Activated CD4-positive, alpha-beta T cell treated with anti-CD3 and anti-CD28 coated beads, Interleukin-2, amount 50 U/mL, for 24 hours (primary cell): ENCODE data around the gene FOXP2.
"Not testable (repeated sequence)": the region's sequence is repeated elsewhere in the genome, so short reads cannot be mapped to it uniquely, and the experiment has no call there.

Experiments
- DNase-seq, 2 donors: peaks; one replicate each; pipeline ENCODE4 v3.0.0-alpha.2; 2020; ENCODE audit warnings: low read depth in 1 of 2, low spot score in 1 of 2

The FOXP2 gene

GRCh38 chr7:114419441-114420272 lies 5.0 kb downstream of the FOXP2 start:
- DNase-seq = no peak

GRCh38 chr7:114422507-114423501 lies 8.2 kb downstream of the FOXP2 start:
- DNase-seq = no peak

- DNase-seq = no peak
These were observed 11.8 kb downstream of the FOXP2 start for GRCh38 chr7:114426382-114426781.

- no peak for DNase-seq
These were observed 12.2 kb downstream of the FOXP2 start for GRCh38 chr7:114426824-114427223.

- DNase-seq = no peak
These were observed 13.6 kb downstream of the FOXP2 start for GRCh38 chr7:114428211-114428610.

GRCh38 chr7:114431189-114431588 lies 16.6 kb downstream of the FOXP2 start:
- no peak for DNase-seq

DNA sequence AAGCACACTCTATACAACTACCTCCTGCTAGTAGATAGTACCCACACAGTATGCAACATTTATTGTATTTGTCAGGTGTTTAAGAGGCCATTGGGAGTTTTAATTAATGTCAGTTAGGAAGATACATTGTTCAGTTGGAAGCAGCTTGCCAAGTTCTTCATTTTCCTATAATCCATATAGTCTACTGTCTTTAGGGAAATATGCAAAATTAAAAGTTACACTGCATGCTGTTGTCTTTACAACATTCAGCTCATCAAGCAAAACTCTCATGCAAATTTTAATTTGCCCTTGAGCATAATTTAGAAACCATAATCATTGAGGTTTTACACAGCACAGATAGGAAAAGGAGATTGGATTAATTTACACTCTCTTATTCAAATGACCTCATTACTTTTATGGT lies 17.4 kb downstream of the FOXP2 start:
- no peak for DNase-seq

DNA sequence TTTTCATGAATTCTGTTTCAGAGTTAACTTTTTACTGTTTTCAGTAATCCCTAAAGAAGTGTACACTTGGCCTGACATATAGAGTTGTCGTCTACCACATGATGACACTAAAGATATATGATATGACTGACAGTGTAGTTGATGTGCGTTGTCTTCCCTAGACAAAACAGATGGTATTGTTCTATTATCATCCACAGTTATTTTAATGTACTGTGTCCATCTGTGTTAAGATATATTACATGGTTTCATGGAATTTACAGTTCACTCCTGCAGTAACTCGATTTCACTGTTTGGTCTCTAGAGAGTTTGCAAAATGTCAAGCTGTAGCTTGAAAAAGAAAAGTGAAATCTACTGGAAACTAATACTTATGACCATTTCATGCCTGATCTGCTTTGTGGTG lies 18.1 kb downstream of the FOXP2 start:
- DNase-seq = no peak

GRCh38 chr7:114439581-114439980 lies 25.0 kb downstream of the FOXP2 start:
- no peak for DNase-seq

DNA sequence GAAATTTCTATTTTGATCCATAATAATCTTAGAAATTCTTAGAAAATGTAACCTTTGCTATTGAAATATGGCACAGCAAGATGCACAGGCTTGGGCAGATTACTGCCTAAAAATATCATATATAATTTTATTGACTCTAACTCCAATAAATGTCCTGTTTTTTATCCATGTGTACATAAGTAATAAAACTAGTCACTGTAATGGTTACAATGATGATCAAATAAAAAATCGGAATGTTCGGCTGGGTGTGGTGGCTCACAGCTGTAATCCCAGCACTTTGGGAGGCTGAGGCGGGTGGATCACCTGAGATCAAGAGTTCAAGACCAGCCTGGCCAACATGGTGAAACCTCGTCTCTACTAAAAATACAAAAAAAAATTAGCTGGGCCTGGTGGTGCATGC lies 26.3 kb downstream of the FOXP2 start:
- not testable (repeated sequence) for DNase-seq

DNA sequence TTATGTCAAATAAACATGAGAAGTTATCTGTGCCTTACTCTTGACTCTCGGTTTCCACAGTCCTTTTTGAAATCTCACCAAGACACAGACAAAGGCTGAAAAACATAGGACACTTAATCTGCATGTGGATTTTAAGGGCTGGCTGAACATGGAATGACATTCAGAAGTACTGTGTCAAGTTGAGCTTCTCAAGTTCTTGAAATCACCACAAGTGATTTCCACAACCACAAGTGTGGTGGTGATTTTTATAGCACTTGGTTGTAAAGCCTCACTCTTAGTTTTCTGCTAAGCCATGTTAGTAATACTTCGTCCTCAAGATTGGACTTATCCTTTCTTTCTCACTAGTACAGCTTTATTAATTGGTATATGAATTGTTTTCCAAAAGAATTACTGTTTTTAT lies 29.6 kb downstream of the FOXP2 start:
- DNase-seq = no peak

GRCh38 chr7:114450431-114450830 lies 35.8 kb downstream of the FOXP2 start:
- no peak for DNase-seq

DNA sequence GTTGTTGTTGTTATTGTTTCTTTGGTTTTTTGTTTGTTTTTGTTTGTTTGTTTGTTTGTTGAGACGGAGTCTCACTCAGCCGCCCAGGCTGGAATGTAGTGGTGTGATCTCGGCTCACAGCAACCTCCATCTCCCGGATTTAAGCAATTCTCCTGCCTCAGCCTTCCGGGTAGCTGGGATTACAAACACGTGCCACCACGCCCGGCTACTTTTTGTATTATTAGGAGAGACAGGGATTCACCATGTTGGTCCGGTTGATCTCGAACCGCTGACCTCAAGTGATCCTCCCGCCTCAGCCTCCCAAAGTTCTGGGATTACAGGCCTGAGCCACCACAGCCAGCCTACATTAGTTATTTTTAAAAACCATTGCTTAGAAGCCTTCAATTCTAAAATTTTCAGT lies 45.0 kb downstream of the FOXP2 start:
- no peak for DNase-seq

- no peak for DNase-seq
These were observed 45.4 kb downstream of the FOXP2 start for GRCh38 chr7:114460021-114460420.

DNA sequence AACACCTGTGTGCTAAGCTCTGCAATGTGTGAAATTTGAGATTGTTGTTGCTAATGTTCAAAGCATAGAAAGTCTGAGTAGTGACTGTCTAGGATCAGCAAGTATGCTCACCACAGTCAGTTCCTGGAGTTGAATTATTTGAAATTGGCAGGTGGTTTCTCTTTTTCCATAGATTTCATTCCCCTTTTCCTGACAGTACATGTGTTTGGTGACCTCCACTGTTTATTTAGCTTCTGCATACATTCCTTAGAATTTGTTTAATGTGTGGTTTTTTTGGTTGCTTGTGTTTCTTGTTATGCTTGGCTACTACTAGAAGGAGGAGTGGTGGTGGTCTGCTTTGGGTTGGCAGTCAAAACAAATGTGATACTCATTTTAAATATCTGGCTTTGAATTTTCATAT lies 52.3 kb downstream of the FOXP2 start:
- DNase-seq = no peak

- no peak for DNase-seq
These were observed 54.2 kb downstream of the FOXP2 start for GRCh38 chr7:114468844-114469243.

GRCh38 chr7:114472896-114473512 lies 58.4 kb downstream of the FOXP2 start:
- DNase-seq = no peak

- DNase-seq = no peak
These were observed 63.8 kb downstream of the FOXP2 start for GRCh38 chr7:114478384-114478783.

DNA sequence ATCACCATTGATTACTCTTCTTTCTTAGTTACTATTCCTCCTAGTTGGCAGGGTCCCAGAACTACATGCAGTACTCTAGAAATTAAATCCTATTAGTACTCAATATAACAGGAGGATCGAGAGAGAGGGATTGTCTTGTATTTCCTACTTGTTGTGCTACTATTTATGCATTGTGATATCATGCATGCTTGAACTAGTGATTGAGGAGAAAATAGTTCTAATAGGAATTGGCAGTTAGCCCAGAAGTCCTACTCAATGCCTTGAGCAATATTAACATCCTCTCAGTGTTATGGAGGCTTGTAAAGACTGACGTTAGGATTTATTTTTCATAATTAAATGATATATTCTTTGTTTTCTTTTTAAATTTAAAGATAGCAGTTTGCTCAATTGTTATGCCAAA lies 67.4 kb downstream of the FOXP2 start:
- DNase-seq = no peak

DNA sequence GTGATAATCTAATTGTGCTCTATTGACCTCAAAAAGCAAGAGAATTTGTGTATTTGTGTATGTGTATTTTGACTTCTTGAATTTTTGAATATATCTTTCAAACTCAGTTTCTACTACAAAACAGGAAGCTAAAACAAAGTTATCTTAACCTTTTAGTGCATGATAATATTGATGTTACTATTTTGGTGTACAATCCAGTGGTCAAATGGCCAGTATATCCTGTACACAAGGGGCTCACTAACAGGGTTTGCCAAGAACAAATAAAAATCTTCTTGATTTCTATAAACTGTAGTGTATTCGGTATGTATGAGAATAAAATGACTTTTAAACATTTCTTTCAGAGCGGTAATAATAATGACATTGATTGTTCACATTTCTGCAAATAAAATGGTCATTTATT lies 69.6 kb downstream of the FOXP2 start:
- no peak for DNase-seq

DNA sequence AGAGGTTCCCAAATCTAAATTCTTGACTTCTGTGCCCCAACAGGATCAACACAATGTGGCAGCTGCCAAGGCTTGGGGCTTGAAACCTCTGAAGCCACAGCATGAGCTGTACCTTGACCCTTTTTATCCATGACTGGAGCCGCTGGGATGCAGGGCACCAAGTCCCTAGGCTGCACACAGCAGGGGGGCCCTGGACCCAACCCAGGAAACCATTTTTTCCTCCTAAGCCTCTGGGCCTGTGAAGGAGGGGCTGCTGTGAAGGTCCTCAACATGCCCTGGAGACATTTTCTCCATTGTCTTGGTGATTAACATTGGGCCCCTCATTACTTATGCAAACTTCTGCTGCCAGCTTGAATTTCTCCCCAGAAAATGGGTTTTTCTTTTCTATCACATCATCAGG lies 72.6 kb downstream of the FOXP2 start:
- no peak for DNase-seq

GRCh38 chr7:114488696-114489095 lies 74.1 kb downstream of the FOXP2 start:
- DNase-seq = no peak
